GM18508 (cell line): ENCODE measurements around the gene ZCWPW2.

ENCODE experiments used
- ATAC-seq: cut with Tn5 transposase; IDR thresholded peaks from one replicate; pipeline ENCODE4 v1.9.1; 2021; ENCODE audit warnings: moderate number of reproducible peaks; ENCODE audit not compliant: insufficient read depth, unreplicated experiment

The ZCWPW2 gene

GRCh38 chr3:28569357-28569756 lies 220.8 kb downstream of the ZCWPW2 start:
- no peak for ATAC-seq

GRCh38 chr3:28574036-28574435 lies 225.5 kb downstream of the ZCWPW2 start:
- ATAC-seq = no peak

- ATAC-seq = no peak
These were observed 226.7 kb downstream of the ZCWPW2 start for GRCh38 chr3:28575100-28575745.
